Activated CD8-positive, alpha-beta memory T cell treated with anti-CD3 and anti-CD28 coated beads, Interleukin-2, amount 50 U/mL, for 48 hours (primary cell): ENCODE data around the gene AQP12B.
"Not testable (repeated sequence)": the region's sequence is repeated elsewhere in the genome, so short reads cannot be mapped to it uniquely, and the experiment has no call there.

Experiments
- DNase-seq: peaks from one replicate; pipeline ENCODE4 v3.0.0-alpha.2; 2020

Gene AQP12B

GRCh38 chr2:240701091-240701735, 18.5 kb upstream of the AQP12B start:
- no peak for DNase-seq

- not testable (repeated sequence) for DNase-seq
Observed at GRCh38 chr2:240700616-240701015, 17.9 kb upstream of the AQP12B start.

DNA sequence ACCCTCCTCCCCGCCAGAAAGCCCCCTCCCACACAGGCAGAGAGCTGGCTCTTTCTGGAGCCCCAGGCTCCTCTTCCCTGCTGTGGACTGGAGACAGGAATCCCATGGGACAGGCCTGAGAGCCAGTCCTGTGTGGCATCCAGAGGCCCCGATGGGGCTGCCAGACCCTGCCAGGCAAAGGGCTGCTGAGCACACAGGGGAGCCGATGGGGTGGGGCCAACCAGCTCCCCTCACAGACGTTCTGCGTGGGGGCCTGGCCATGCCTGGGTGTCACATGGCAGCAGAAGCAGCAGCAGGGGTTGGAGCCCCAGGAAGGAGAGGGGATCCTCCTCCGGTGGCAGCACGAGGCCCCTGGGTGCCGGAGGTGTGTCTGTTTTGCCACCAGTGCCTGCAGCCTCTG, 17.1 kb upstream of the AQP12B start:
- DNase-seq = not testable (repeated sequence)

DNA sequence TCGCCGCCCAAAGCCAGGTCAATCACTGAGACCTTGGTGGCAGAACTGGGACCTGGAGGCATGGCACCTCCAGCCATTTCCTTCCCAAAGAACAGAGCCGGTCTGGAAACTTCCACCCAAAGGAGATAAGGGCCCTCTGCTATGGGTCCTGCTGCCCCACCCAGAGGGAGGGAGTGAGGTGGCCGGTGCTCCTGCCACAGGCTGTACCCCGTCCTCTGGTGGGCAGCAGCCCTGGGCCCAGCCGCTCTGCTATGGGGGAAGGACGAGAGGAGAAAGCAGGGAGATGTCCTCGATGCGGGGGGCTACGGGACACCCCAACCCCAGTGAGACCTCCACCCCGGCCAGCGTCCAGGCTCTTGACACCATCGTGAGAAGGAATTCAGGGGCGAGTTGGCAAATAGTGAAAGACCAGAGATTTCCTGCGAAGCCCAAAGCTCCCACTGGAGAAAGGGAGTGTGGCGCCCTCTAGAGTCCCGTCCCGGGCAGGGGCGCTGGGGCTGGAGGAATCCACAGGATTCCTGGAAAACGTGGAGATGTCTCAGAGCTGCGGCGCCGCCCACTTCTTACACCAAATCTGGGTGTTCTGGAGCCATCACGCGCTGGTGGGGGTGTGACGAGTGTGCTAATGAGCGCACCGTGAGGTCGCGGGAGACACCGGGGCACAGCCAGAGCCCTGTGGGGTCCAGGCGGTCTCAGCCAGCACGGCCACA, 16.3 kb upstream of the AQP12B start:
- DNase-seq = not testable (repeated sequence)

DNA sequence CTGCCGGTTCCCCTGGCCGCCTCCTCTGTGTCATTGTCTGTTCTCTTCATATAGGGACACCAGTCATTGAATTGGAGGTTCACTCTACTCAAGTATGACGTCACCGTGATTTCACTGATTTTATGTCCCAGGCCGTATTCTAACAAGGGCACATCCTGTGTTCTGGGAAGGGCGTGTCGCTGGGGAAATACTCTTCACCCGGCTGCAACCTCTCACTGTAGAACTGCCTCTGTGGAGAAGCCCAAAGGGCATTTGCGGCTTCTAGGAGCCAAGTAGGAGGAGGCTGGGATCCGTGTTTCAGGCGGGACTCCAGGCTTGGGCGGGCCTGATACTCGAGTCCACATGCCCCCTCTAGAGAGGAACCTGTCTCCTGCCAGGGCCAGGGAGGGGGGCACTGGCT, 13.8 kb upstream of the AQP12B start:
- not testable (repeated sequence) for DNase-seq

DNA sequence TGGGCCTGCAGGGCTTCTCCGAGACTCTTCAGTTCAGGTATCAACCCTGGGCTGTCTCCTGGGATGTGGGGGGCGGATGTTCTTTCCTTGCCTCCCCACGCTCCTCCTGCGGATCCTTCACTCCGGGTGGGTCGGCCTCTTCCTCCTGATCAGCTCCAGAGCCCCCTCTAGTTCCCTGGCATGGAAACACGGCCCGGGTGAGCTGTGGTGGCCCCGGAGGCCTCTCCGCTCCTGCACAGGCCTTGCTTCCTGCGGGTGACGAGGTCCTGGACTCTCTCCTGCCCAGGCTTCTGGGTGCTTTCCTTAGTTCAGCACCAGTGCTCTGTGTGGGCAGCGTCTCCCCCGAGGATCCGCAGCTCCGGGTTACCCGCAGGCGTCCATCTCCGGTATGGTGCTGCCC, 12.9 kb upstream of the AQP12B start:
- not testable (repeated sequence) for DNase-seq

DNA sequence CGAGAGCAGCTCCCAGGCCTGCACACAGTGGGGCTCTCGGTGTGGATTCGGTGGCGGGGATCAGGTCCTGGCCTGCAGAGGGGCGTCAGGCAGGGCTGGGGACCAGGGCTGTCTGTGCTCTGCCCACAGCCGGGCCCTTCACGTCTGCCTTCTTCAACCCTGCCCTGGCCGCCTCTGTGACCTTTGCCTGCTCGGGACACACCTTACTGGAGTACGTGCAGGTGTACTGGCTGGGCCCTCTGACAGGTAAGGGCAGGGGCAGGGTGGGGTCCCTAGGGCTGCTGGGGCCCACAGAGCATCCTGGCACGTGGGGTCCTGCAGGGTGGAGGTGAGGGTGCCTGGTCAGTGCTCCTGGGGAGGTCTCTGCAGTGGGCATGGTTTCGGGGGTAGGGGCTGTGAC, 11.6 kb upstream of the AQP12B start:
- not testable (repeated sequence) for DNase-seq

GRCh38 chr2:240692583-240693561, 10.2 kb upstream of the AQP12B start:
- peak; percentile 35 for DNase-seq

DNA sequence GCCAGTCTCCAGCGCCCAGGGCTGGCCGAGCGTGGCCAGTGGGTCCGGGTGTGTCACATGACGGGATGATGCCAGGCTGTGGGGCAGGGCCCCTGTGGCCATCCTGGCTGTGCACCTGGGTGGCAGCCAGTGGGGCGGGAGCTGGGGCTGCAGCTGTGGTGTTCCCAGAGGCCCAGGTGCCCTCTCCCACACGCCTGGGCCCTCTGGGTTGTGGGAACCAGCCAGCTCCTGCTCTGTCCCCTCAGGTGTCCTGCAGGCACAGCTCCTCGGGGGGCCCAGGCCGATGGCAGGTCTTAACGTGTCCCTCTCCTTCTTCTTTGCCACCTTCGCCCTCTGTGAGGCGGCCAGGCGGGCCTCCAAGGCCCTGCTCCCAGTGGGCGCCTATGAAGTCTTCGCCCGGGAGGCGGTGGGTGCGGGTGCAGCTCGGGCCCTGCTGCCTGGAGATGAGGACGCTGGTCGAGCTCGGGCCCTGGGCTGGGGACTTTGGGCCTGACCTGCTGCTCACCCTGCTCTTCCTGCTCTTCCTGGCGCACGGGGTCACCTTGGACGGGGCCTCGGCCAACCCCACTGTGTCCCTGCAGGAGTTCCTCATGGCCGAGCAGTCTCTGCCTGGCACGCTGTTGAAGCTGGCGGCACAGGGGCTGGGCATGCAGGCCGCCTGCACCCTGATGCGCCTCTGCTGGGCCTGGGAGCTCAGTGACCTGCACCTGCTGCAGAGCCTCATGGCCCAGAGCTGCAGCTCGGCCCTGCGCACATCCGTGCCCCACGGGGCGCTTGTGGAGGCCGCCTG, 9.1 kb upstream of the AQP12B start, which contains the start of gene AQP12A:
Gene AQP12A, plus strand, starts transcription at position 236 of the 790 bp plus-strand sequence. Its CDS starts 48 bp downstream, at position 284.
- peak; percentile 46 for DNase-seq

DNA sequence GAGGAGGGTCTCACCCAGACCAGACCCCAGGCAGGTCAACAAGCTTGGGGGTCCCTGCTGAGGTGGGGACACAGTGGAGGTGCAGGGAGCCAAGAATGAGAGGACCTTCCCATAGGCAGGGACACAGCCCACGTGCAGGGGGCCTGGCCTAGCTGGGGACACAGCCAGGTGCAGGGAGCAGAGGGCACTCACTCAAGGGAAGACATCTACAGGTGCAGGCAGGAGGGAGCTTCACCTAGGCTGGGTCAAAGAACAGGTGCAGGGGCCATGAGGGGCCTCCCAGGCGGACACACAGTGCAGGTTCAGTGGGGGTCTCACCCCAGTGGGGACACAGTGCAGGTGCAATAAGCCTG, 8.4 kb upstream of the AQP12B start:
- DNase-seq = peak; percentile 10

DNA sequence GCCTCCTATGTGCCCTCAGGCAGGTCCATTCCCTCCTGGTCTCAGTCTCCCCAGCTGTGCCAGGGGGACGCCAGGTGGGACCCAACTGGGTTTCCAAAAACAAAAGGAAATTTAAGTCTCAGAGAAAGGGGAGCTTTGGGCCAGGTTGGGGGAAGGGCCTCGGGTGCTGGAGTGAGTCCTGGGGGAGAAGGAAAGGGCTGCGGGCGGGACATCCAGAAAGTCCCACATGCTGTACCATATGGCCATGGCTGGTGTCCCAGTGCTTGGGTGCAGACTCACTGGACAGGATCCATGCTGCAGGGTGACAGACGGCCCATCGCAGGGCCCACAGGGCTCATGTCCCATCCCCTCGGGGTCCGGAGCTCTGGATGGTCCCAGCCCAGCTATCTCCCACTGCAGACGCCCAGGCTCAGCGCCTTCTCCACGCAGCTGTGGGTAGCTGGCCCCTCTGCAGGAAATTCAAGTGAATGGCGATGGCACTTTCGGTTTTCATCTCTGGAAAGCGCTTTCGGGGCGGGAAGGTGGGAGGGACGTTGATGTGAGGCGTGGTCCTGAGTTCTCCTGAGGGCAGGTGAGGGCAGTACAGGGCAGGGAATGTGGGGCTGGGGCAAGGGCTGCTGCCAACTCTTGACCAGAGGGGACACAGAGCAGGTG, 7.9 kb upstream of the AQP12B start:
- peak; percentile 28 for DNase-seq

DNA sequence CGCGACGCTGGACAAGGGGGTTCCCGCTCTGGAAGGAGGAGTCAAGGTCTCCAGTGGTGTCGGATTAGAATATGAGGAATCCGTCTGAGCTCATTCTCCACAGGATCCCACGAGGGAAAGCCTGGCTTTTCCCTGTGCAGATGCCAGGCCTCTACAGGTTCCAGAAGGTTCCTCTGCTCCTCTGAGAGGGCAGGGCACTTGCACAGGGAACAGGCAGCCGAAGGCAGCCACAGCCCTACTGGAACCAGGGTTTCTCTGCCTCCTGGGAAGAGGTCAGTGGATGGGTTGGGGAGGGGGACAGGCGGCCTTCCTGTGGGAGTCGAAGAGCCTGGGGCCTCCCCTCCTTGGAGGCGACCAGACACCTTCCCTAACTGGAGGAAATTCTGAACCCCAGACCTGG, 7.3 kb upstream of the AQP12B start:
- peak; percentile 36 for DNase-seq

- peak; percentile 46 for DNase-seq
Observed at GRCh38 chr2:240688553-240688919, 5.9 kb upstream of the AQP12B start.

GRCh38 chr2:240687741-240688552, 5.3 kb upstream of the AQP12B start:
- peak; percentile 43 for DNase-seq

DNA sequence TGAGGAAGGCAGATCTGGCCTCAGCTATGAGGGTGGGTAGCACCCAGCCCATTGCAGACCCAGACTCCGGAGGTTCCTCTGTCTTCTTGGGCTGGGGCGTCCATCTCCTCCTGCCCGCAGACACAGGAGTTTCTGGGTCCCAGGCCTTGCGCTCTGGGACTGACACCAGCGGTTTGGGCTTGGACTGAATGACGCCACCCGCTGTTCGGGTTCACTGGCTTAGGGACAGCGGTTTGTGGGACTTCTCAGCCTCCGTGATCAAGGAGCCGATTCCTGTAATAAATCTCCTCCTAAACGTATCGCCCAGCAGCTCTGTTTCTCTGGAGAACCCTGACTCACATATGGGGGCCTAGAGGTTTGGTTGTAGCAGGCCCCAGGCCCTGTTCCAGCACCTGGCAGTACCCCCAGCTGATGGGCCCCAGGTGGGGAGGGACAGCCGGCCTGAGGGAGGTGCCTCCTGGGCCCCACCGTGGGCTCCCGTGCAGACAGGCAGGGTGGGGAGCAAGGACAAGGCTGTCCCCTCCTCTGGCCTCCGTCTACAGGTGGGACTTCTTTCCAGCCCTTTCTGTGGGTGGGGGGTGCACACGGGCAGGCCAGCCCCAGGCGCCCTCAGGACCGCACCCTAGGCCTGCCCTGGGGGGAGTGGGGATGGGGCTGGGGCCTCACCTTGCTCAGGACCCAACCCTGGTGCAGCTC, 4.5 kb upstream of the AQP12B start:
- peak; percentile 22 for DNase-seq

DNA sequence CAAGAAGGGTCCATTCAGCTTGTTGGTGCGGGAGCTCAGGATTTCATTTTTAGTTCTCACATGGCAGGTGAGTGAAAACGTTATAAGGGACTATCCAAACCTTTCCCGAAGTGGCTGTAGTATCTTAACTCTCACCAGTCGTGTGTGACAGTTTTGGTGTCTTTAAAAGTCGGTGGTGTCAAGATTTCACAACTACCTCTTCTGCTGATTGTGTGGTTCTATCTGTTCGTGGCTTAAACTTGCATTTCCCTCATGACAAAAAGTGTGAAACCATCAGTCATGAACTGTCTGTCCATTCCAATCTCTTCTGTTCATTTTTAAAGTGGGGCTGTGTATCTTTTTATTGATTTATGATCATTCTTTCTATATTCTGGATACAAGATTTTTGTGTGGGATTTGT, 3.8 kb upstream of the AQP12B start:
- peak; percentile 6 for DNase-seq

GRCh38 chr2:240685771-240686371, 3.2 kb upstream of the AQP12B start:
- DNase-seq = peak; percentile 47

- DNase-seq = peak; percentile 47
Observed at GRCh38 chr2:240683980-240684728, 1.5 kb upstream of the AQP12B start.

GRCh38 chr2:240683329-240683979, 769 bp upstream of the AQP12B start:
- DNase-seq = not testable (repeated sequence)
